Astrocyte (in vitro differentiated cells and primary cell): Measurements from ENCODE around the gene HNRNPA0. TPM values are rescaled to one million over a fixed set of nuclear protein-coding genes. Genes with fewer than 3 reads are reported as not detected.

Experiments used
- DNase-seq: peaks from one replicate; pipeline ENCODE4 v3.0.0-alpha.2; 2010; ENCODE audit warnings: low read depth
- FAIRE-seq: peaks from 2 replicates; lab custom pipeline; 2011; peaks lifted over from hg19 to GRCh38; lab: Jason Lieb, UNC
- H2AFZ ChIP-seq: 2 replicates; pipeline ENCODE4 v1.6.0; 2012; ENCODE audit warnings: low read depth, low read length, inconsistent platforms
- H3K27ac ChIP-seq: 2 replicates; pipeline ENCODE4 v1.5.1; 2011; ENCODE audit warnings: low read depth, low read length, inconsistent platforms
- H3K27me3 ChIP-seq: 2 replicates; pipeline ENCODE4 v1.6.0; 2011; ENCODE audit warnings: low read length, inconsistent platforms; ENCODE audit not compliant: insufficient read depth
- H3K36me3 ChIP-seq: 2 replicates; pipeline ENCODE4 v1.5.1; 2011; ENCODE audit warnings: low read length, inconsistent platforms; ENCODE audit not compliant: insufficient read depth
- H3K4me1 ChIP-seq: 2 replicates; pipeline ENCODE4 v1.5.1; 2011; ENCODE audit warnings: low read length, inconsistent platforms; ENCODE audit not compliant: insufficient read depth
- H3K4me2 ChIP-seq: 2 replicates; pipeline ENCODE4 v1.6.0; 2012; ENCODE audit warnings: low read length, inconsistent platforms
- H3K4me3 ChIP-seq: 2 replicates; pipeline ENCODE4 v1.5.1; 2011; ENCODE audit warnings: low read depth, mild to moderate bottlenecking, low read length, inconsistent platforms; ENCODE audit not compliant: insufficient read depth
- H3K79me2 ChIP-seq: 2 replicates; pipeline ENCODE4 v1.6.0; 2012; ENCODE audit warnings: mild to moderate bottlenecking, low read length, inconsistent platforms; ENCODE audit not compliant: insufficient read depth
- H3K9ac ChIP-seq: 2 replicates; pipeline ENCODE4 v1.6.0; 2012; ENCODE audit warnings: mild to moderate bottlenecking, low read length, inconsistent platforms
- H3K9me3 ChIP-seq: 2 replicates; pipeline ENCODE4 v1.5.1; 2012; ENCODE audit warnings: low read depth, mild to moderate bottlenecking, low read length, inconsistent platforms; ENCODE audit not compliant: insufficient read depth
- H4K20me1 ChIP-seq: 2 replicates; pipeline ENCODE4 v1.6.0; 2012; ENCODE audit warnings: low read length, inconsistent platforms; ENCODE audit not compliant: insufficient read depth
- H3K27ac Mint-ChIP-seq: one replicate; pipeline ENCODE4 v1.8.0; 2021; ENCODE audit warnings: mild to moderate bottlenecking, mixed read lengths; ENCODE audit not compliant: unreplicated experiment
- H3K27me3 Mint-ChIP-seq: one replicate; pipeline ENCODE4 v1.8.0; 2021; ENCODE audit warnings: low read depth, mixed read lengths; ENCODE audit not compliant: unreplicated experiment
- H3K36me3 Mint-ChIP-seq: one replicate; pipeline ENCODE4 v1.8.0; 2021; ENCODE audit warnings: low read depth, mixed read lengths; ENCODE audit not compliant: unreplicated experiment
- H3K4me1 Mint-ChIP-seq: one replicate; pipeline ENCODE4 v1.8.0; 2021; ENCODE audit warnings: low read depth, mixed read lengths; ENCODE audit not compliant: unreplicated experiment
- H3K4me3 Mint-ChIP-seq: one replicate; pipeline ENCODE4 v1.8.0; 2021; ENCODE audit warnings: mild to moderate bottlenecking, moderate library complexity, mixed read lengths; ENCODE audit not compliant: unreplicated experiment
- H3K9me3 Mint-ChIP-seq: one replicate; pipeline ENCODE4 v1.8.0; 2021; ENCODE audit warnings: mild to moderate bottlenecking, mixed read lengths; ENCODE audit not compliant: unreplicated experiment
- EZH2 ChIP-seq: IDR thresholded peaks from 2 replicates; pipeline ENCODE4 v1.6.1; 2012; ENCODE audit warnings: mild to moderate bottlenecking, low read length, inconsistent platforms; ENCODE audit not compliant: insufficient read depth
- total RNA-seq: library from RNA; stranded (reverse); gene quantifications from 2 replicates; pipeline ENCODE4 v1.2.1, GENCODE V29; 2021
- TF ChIP-seq, protein P1 (sequence below): IDR thresholded peaks from 2 replicates; pipeline ENCODE4 v1.5.1; 2011; ENCODE audit warnings: low read depth, mild to moderate bottlenecking, inconsistent platforms, low read length, moderate library complexity; ENCODE audit not compliant: insufficient read depth

The HNRNPA0 gene
- total RNA-seq, 1 donor from 2014 or later = 29.5 TPM

DNA sequence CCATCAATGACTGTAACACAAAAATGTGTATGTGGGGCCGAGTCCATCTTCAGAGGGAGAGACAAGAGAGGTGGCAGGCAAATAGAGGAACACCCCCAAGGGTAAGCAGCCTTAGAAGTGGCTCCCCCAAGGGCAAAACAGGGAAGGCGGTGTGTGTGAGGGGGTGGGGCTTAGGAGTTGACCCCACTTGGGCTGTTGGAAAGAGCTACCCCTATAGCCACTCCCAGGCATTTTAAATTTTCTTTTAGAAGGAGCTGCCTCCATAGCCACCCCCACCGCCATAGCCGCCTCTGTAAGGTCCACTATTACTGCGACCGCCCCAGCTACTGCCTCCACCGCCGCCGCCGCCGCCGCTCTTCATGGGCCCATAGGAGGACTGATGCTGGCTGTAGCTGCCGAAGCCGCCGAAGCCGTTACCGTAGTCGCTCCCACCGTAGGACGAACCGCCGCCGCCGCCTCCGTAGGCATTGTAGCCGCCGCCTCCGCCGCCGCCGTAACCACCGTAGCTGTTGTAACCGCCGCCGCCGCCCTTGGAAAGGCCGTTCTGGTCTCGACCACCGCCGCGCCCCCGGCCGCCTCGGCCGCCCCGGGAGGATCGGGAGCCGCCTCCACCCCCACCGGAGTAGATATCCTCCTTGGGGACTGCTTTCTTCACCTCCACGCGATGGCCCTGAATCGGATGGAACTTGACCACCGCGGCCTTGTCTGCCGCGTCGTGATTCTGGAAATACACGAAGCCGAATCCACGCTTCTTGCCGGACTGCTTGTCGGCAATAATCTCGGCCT lies 1.1 kb downstream of the HNRNPA0 start:
- Mint-ChIP-seq H3K36me3 (peaks cover 7% of the 10 kb centered on the region), H3K9me3 (no peaks in the 10 kb centered on the region), H3K27ac (peak overlapping the region; percentile 100), H3K4me1 (peaks cover 13% of the 10 kb centered on the region), H3K4me3 (peak overlapping the region; percentile 98), H3K27me3 (no peaks in the 10 kb centered on the region)
- Histone ChIP-seq H3K4me1 (peaks cover 3% of the 10 kb centered on the region), H3K36me3 (peaks cover 8% of the 10 kb centered on the region), H3K9me3 (no peaks in the 10 kb centered on the region), H3K79me2 (peaks cover 58% of the 10 kb centered on the region), H3K4me3 (peak overlapping the region; percentile 93), H3K27ac (peak overlapping the region; percentile 99), H3K4me2 (peak overlapping the region; percentile 93), H3K27me3 (no peaks in the 10 kb centered on the region), H3K9ac (peak overlapping the region; percentile 98), H4K20me1 (peaks cover 57% of the 10 kb centered on the region), H2AFZ (no peak overlapping the region)
- TF ChIP-seq, protein P1, sequence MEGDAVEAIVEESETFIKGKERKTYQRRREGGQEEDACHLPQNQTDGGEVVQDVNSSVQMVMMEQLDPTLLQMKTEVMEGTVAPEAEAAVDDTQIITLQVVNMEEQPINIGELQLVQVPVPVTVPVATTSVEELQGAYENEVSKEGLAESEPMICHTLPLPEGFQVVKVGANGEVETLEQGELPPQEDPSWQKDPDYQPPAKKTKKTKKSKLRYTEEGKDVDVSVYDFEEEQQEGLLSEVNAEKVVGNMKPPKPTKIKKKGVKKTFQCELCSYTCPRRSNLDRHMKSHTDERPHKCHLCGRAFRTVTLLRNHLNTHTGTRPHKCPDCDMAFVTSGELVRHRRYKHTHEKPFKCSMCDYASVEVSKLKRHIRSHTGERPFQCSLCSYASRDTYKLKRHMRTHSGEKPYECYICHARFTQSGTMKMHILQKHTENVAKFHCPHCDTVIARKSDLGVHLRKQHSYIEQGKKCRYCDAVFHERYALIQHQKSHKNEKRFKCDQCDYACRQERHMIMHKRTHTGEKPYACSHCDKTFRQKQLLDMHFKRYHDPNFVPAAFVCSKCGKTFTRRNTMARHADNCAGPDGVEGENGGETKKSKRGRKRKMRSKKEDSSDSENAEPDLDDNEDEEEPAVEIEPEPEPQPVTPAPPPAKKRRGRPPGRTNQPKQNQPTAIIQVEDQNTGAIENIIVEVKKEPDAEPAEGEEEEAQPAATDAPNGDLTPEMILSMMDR = no peak
- FAIRE-seq (no peak), DNase-seq (no peak)

DNA sequence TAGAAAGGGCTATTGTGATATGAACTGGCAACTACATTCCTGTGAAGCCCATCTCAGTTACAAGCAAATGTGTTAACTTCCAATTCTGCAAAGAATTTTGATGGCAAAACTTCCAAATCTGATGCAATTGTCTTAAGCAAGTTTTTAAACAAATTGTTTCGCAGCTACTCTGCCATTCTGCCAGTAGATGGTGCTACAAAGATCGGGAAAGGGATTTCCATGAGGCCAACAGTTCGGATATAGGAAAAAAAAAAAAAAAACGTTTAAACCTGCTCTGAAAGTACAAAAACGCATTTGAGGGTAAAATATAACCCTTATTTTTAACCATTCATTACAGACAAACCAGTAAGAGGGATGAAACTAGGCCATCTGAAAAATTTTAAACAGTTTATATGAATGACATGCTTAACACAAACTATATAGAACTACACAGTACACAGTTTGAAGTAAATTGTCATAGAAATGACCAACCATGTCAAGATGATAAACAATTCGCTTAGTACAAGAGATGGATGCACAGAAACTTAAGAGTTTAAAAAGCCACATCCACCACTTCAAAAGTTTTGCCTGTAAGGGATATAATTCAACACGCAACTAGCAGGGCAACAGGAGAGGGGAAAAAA lies 2.2 kb downstream of the HNRNPA0 start:
- peaks cover 7% of the 10 kb centered on the region for H3K36me3 Mint-ChIP-seq
- H3K27me3 ChIP-seq = no peaks in the 10 kb centered on the region
- no peaks in the 10 kb centered on the region for H3K9me3 ChIP-seq
- H3K36me3 ChIP-seq = peaks cover 8% of the 10 kb centered on the region
- peak; percentile 50 for DNase-seq
- H3K9me3 Mint-ChIP-seq = no peaks in the 10 kb centered on the region
- no peaks in the 10 kb centered on the region for H3K27me3 Mint-ChIP-seq
- peaks cover 68% of the 10 kb centered on the region for H4K20me1 ChIP-seq
- peak overlapping the region; percentile 83 for H3K27ac Mint-ChIP-seq
- H2AFZ ChIP-seq = no peak overlapping the region
- FAIRE-seq = peak; percentile 50
- TF ChIP-seq EZH2 = no peak
- TF ChIP-seq, protein P1 = peak; percentile 92
- H3K9ac ChIP-seq = peak overlapping the region; percentile 98
- H3K4me1 ChIP-seq = peaks cover 3% of the 10 kb centered on the region
- H3K27ac ChIP-seq = no peak overlapping the region
- H3K4me2 ChIP-seq = peak overlapping the region; percentile 93
- peaks cover 58% of the 10 kb centered on the region for H3K79me2 ChIP-seq
- H3K4me1 Mint-ChIP-seq = peaks cover 13% of the 10 kb centered on the region
- H3K4me3 ChIP-seq = peak overlapping the region; percentile 93
- peak overlapping the region; percentile 98 for H3K4me3 Mint-ChIP-seq
